HCEC 1CT (cell line): ENCODE results near the gene FAM120A.

Experiments used
- DNase-seq: peaks from one replicate; pipeline ENCODE4 v3.0.0-alpha.2; 2017

The FAM120A gene

DNA sequence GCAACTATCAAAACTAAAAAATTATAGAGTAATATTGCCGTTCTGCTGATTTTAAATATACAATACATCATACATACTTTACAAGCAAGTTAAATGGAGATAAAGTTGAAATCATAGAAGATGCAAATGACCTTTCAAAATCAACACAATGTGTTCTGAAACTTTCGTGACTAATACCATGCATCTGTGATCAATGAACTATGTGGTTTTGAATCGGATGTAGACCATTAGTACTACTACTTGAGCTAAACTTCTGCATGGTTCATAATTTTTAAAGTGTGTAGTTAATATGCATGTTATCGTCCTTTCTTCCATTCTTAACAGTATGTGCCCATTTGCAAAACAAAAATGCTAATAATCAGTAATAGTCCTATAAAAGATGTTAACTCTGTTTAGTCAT, 113.6 kb downstream of the FAM120A start:
- no peak for DNase-seq

DNA sequence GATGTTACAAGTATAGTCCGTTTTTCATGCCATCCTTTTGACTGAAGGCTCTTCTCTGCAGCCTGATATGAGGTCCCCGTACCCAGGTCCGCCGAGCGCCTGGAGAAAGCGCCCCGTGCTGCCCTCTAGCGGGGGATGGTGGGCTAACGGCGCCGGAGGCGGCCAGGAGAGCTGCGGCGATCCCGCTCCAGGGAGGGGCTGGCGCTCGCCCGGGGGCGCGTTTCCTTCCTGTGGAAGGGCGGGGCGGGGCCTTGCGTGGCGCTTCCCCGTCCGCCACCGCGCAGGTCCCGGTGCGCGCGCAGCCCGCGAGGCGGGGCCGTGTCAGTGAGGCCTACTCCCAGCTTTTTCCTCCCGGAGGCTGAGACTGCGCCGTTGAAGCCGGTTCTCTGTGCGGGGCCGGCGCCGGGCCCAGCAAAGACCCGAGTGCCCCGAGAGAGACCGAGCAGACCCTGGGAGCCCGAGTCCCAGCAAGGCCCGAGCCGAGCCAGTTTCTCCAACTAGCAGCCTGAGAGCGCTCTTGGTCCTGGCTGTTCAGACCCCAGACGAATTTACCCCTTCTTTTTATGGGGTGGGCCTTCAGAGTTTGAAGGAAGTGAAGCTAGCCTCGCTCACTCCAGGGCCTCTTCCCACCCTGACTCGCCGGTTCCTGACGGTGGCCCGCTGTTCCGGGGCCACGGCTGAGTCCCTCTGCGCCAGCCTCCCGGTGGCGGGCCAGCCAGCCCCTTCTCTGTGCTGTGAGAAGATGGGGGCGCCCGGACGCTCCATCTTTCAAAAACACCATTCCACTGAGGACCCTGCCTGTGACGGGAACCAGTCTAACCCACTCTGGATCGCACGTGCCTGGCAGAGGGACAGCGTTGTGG, 115.2 kb downstream of the FAM120A start:
- DNase-seq, result peak; percentile 95

DNA sequence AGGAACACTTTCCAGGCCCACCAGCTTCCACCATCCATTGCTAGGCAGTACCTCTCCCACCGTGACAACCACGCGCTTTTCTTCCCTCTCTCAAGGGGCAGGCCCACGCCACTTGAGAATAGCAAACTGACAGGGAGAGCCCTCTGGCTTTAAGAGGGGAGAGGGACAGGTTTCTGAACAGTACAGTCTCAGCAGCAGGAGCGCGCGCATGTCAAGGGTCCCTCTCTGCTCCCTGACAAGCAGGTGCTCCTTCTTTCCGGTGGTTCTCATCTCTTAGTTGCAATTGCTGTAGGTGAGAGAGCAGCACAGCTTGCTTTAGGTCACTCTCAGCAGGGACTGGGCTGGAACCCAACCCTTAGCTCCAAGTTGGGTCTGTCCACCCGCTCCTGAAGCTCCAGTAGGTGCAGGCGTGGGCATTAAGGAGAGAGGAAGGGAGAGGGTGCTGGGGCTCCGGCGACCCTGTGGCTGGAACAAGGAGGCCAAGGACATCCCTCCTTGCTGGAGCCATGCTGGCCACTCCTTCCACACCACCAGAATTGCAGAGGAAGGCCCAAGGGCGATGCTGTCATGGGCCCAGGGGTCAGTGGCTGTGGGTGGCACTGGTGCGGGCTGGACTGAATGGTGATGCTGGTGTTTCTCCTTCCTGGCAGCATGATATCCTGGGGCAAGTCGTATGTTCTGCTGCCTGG, 115.9 kb downstream of the FAM120A start:
- DNase-seq, result no peak

DNA sequence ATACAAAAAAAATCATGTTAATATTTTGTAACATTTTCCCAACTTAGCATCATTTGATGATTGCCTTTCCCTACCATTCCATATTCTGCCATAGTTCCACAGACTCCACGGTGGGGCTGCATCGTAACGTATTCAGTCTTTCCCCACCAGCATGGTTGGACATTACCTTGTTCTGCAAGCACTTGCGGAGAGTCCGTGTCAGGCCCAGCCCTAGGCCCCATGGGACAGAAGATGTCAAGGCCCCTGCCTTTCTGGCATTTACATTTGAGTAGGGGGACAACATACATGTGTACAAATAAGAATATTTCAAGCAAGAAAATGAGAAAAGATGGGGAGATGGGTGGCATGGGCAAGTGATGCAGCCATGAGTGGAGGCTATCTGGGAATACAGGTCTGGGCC, 116.7 kb downstream of the FAM120A start:
- no peak for DNase-seq

DNA sequence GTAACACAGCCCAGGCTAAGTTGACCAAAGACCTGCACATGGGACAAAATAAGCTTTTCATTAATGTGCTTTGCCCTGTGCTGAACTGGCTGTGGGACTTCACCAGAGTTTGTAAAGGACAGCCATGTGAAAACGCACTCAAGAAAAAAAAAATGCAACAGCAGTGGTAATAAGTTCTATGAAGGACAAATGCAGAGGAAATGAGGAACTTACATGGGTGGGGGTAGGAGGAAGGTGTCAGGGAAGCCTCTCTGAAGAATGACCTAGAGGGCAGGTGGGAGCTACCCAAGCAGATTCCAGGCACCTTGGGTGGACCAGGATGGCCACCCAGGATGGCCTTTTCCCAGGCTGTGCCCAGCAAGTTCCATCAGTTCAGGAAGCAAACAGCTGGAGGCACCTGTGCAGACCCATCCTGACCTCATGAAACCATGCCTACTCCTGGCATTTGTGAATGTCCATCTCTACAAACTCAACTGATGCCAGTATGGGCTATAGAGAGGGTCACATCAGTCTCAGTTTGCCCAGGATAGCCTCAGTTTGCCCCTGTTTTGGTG, 118.2 kb downstream of the FAM120A start:
- DNase-seq, result no peak

DNA sequence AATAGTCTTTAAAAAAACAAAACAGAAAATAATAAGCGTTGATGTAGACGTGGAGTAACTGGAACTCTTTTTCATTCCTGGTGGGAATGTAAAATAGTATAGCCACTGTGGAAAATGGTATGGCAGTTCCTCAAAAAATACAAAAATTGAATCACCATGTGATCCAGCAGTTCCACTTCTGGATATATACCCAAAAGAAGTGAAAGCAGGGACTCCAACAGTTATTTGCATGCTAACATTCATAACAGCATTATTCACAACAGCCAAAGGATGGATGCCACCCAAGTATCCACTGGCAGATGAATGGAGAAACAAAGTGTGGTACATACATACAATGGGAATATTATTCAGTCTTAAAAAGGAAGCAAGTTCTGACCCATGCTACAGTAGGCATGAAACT, 120.7 kb downstream of the FAM120A start:
- no peak for DNase-seq

DNA sequence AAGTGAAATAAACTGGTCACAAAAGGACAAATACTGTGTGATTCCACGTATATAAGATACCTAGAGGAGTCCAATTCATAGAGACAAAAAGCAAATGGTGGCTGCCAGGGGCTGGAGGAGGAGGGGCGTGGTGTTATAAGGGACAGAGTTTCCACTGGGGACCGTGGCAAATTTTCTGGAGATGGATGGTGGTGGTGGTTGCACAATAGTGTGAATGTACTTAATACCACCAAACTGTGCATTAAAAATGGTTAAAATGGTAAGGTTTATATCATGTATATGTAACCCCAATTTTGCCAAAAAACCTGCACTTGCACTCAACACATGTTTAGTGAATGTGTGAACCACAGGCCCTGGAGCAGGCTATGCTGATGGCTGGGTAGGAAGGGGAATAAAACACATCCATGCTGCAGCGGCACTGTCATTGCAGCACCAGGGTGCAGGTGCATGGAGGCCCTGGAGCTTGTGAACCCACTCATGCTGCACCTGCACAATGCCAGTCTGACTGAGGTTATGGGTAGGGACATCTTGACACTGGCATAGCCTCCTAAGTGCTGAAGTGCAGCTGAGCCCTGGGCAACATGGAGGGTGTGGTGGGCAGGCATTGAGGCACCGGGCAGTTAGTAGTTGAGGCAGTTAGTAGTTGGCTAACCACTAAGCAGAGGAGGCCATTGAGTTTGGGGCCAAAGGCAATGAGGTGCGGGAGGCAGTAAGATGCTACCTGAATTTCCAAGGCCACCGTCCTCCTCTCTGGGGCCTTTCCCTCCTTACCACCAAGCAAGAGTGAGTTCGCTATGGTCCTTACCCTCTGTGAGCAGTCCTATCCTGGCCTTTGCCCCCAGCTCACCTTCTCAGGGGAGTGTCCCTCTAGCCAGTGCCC, 121.4 kb downstream of the FAM120A start:
- DNase-seq, result no peak

DNA sequence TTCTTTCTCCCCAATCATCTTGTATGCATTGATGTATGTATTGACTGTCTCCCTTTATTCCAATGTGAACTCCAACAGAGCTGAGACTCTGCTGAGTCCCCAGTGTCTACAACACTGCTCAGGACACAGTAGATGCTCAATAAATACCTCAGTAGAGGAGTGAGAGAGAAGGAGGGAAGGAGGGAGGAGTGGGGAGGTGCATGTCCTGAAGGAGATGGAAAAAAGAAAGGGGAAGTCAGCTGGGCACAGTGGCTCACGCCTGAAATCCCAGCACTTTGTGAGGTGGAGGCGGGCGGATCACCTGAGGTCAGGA, 122.0 kb downstream of the FAM120A start:
- no peak for DNase-seq

DNA sequence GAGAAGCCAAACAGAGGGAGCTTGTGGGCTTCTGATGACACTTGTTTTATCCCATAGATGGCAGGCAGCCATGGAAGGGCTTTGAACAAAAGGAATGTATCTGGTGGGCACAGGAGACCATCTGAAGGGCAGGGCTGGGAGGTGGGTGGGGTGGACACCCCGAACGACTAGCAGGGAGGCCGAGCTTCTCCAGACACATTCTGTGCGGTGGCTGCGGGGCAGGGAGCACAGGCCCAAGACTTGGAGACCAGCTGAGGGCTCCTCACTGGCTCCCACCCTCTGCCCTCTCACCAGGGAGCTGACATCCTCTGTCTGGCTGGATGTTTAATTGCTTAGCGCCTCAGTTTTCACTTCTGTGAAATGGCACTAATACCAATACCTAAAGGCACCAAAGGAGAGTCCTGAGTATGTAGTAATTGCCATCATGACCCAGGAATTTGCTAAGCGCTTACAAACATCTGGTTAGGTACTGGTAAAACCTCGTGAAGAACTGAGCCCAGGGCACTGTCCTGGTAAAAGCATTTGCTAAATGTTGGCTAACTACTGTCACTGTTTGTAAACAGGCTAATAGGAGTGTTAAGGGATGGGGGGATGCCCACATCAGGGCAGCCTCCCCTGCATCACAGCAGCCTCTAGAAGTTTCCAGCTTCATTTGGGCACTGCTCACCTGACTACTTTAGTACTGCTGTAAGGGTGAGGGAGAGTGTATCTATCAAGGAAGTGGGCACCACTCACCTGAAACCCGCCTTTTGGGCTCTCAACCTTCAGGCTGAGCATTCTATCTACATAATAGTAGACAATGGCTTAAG, 122.8 kb downstream of the FAM120A start:
- no peak for DNase-seq

DNA sequence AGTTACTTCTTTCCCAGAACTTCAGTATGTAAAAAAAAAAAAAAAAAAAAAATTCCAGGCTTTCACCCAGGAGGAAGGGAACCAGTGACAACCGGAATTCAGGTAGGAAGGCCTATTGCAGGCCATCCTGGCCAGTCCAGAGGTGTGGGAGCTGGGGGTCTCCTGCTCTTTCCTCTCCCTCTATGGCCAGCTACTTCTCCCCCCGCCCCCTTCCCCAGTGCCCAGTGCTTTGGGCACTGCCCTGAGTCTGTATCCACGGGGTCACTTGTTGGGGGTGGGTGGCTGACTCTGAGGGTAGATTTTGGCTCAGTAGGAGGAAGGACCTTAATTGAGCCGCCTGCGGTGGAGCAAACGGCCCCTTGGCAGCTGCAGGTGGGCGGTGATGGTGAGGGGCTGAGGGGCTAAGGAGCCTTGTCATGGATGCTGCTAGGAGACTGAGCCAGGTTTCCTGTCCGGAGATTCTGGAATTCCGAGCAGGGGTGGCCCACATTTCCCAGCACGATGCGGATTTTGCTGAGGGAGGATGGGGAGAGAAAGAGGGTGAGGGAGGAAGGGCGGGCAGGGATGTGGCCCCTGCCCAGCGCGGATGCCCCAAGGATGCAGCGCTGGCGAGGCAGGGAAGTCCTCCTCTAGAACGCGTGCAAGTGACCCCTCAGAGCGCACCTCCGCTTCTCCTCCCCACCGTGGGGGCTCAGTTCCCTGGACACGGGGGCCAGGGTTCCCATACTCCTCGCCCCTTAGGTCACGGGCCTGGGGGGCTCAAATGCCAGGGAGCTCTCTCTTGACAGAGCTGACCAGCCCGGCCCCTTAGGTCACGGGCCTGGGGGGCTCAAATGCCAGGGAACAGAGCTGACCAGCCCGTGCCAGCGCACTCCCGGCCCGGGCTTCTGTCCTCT, 123.7 kb downstream of the FAM120A start:
- no peak for DNase-seq

DNA sequence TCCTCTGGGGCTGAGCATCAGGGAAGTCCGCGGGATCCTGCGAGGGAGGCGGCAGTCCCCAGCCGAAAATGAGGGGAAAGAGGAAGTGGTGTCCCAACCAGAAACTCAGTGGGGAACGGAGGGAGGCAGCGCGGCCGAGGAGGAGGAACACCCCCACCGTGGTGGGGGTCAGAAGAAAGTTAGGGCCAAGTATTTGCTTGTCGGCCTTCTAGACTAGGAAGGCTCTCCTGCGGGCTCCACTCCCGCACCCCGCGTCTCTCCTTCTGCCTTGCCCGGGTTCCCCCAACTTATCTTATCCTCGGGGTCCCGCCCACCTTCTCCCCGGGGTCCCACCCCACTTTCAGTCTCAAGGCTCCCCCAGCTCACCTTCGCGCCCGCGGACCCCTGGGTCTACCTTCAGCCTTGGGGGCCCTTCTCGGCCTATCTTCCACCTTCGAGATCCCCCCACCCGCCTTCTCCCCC, 124.3 kb downstream of the FAM120A start:
- peak; percentile 25 for DNase-seq

DNA sequence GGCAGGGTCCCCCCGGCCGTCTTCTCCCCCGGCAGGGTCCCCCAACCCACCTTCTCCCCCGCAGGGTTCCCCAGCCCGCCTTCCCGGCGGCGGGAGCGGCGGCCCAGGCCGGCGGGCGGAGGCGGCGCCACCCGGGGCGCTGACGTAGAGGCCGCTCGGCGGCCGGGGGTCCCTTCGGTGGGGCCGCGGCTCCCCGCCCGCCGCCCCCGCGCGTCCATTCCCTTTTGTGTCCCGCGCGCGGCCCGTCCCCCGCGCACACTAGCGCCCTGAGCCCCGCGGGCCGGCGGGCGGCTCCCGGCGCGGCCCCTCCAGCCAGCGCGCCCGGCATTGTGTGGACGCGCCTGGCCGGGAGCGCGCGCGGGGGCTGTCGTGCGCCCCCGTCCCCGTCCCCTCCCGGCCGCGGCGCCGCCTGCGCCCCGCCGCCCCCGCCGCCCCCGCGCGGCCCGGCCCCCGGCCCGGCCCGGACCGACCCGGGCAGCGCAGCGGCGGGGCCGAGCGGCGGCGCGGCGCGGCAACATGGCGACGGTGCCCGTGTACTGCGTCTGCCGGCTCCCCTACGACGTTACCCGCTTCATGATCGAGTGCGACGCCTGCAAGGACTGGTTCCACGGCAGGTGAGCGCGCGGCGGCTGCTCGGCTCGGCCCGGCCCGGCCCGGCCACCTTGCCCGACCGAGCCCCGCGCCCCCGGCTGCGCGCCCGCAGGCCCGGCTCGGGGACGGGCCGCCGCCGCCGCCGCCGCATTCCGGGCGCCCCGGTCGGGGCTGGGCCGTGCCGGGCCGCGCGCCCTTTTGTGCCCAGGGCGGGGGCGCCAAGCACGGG, 125.0 kb downstream of the FAM120A start, which contains the start of gene PHF2:
PHF2 (plus strand) TSS at position 327 of the 820 bp plus-strand sequence; CDS start at position 517, 190 bp downstream.
- no peak for DNase-seq

DNA sequence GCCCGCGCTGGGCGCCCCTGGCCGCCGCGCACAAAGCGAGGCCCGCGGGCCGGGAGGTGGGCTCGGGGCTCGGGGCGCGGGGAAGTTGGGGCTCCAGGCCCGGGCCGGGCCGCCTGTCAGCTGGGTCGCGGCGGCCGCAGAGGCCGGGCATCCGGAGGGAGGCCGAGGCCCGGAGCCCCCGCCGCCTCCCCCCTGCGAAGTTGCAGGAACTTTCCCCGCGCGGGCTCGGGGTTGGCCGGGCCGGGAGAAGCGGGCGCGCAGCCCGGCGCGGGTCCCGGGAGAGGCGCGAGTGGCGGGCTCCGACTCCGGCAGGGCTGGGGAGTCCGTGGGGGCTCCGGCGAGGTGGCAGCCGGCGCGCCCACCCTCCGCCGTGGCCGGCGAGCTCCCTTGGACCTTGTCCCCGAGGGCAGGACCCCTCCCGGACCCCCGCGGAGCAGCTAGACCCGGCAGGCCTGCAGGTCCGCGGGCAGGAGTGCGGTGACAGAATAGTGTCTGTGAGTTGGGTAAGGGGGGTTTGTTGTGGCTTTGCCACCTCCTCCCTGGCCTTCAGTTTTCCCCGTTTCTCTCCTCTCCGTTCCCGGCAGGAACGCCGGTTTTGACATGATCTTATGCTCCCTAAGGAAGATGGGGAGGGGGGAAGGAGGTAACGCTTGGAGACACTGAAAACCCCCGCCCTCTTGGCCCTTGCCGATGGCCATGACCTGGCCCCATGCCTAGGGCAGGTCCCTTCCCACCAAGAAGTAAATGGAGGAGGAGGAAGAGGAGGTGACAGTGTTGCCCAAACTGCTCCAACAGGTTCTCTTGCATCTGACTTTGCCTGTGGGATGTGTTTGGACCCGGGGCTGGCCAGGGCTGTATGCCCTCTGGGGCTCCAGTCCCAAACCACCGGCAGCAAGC, 125.8 kb downstream of the FAM120A start:
- peak; percentile 9 for DNase-seq

DNA sequence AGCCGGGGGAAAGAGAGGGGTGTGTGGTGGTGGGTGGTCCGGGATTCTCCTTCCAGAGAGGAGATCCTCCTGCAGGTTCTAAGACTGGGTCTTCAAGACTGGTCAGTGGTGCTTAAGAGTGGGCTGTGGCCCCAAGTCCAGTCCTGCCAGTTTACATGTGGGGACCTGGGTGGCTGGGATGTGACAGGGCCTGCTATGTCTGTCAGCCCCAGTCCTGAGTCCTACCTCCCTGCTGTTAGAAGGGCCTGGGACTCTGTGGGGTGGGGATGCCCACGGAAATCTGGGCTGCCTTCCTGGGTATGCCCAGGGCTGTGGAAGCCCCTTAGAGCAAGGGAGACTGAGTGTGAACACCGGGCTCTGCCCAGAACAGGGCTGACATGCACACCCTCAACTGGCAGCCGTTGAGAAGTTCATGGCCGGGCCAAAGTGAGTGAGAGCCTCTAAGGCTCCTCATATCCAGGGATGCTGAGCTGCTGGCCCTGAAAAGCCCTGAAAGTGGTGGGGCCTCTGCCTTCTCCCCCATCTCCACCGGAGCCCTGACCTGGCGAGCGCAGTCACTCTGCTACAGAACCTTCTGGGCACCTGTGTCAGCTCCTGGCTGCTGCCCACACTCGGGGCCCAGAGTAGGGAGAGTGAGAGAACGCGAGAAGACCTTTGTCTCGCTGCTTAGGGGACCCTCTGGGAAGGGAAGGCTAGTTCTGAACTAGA, 126.6 kb downstream of the FAM120A start:
- no peak for DNase-seq

DNA sequence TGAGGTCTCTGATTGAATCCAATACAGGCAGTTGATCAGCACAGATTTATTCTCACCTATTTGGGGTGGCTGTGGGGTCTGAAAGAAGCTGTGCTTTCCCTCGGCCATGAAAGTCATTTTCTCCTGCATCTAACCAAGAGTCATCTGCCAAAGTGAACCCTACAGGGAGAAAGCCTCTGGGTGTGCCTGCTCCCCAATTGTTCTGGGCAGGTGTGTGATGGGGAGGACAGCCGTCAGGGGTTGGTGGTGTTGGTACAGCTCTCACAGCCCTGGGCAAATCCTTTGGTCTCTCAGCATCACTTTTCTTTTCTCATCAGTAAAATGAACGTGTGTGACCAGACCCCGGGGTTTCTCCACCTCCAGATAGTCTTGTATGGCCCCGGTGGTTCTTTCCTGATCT, 127.4 kb downstream of the FAM120A start:
- no peak for DNase-seq

DNA sequence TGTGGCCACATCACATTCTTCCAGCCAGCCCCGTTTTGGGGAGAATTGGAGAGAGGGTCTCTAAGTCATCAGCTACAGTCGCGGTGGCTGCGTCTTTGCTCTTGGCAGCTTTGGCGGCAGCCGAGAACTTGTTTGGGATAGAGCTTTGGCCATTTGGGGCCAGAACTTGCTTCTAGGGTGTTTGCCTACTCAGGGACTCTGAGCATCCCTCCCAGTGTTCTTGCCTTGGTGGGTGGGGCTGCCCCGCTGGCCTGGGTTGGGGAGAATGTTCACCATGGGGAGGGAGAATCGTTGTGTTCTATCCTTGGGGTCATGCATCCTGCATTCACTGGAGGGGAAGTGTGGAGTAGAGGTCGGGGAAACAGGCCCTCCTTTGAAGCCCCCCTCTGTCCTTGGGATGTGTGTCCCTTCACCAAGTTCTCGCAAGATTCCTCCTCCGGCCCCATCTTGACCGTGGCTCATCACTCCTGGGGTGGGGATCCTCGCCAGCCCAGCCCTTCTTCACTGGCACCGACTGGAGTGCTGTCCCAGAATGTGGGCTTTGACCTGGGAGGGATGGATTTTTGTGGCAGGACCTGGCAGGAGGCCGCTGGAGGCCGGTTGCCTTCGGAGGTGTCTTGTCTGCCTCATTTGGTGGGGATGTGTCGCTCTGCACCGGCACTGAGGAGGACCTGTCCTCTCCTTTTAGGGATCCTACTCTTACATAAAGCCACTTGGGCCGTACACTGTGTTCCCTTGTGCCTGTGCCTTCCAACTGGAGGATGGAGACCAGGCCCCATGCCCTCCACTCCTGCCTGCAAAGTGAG, 128.4 kb downstream of the FAM120A start:
- DNase-seq, result no peak

DNA sequence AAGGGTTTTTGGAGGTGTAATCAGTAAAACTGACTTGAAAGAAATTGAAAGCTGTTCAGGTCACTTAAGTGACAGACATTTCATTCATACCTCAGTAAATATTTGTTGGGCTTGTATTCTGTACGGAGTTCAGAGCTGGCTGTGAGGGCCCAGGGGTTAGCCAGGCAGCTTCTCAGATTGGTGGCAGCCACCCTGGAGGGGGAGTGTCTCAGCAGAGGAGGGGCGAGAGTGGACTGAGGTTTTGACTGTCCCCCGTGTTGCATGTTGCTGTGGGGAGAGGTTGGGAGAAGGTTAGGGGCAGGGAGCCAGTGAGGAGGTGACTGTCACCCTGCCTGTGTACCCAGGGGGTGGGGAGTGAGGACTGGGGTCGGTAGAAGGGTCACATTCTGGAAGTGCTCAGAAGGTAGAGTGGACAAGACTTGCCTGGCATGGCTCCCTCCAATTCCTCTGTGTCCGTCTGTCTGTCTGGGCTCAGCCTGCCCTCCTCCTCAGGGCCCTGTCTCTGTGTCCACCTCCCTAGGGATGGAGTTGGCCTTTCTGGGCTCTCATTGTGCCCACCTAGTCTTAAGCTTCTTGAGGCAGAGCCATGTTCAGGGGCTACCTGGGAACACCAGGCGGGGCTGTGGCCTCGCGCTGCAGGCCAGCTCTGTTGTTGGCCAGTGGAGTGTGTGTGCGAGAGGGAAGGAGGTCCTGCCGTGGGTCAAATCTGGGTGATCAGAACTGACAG, 129.3 kb downstream of the FAM120A start:
- DNase-seq, result no peak
